Upper lobe of left lung (tissue), 4 donors: Measurements from ENCODE around the gene CLPTM1L.

Experiments used
- EP300 ChIP-seq, 4 donors: sonication (generic); formaldehyde crosslinking; IDR thresholded peaks; one replicate each; pipeline ENCODE4 v1.5.1; 2017; ENCODE audit warnings: antibody characterized with exemption in 4 of 4, control low read depth in 2 of 4
- POLR2A ChIP-seq, 4 donors: fragments of 450-650 bp; IDR thresholded peaks; one replicate each; pipeline ENCODE4 v1.5.1; 2016 to 2017; ENCODE audit warnings: antibody characterized with exemption in 4 of 4, mild to moderate bottlenecking in 2 of 4
- POLR2AphosphoS5 ChIP-seq, 2 donors: sonication (generic); formaldehyde crosslinking; IDR thresholded peaks; one replicate each; pipeline ENCODE4 v1.5.1; 2017; ENCODE audit warnings: antibody characterized with exemption in 2 of 2
- TF ChIP-seq, protein P1 (sequence below), 6 experiments: fragments of 450-650 bp in 4 of 6; fragments of 200-600 bp in 2 of 6; sonication (generic) in 2 of 6; IDR thresholded peaks; one replicate each; pipeline ENCODE4 v1.5.1; 2016 to 2019; ENCODE audit warnings: antibody characterized with exemption in 6 of 6

DNA sequence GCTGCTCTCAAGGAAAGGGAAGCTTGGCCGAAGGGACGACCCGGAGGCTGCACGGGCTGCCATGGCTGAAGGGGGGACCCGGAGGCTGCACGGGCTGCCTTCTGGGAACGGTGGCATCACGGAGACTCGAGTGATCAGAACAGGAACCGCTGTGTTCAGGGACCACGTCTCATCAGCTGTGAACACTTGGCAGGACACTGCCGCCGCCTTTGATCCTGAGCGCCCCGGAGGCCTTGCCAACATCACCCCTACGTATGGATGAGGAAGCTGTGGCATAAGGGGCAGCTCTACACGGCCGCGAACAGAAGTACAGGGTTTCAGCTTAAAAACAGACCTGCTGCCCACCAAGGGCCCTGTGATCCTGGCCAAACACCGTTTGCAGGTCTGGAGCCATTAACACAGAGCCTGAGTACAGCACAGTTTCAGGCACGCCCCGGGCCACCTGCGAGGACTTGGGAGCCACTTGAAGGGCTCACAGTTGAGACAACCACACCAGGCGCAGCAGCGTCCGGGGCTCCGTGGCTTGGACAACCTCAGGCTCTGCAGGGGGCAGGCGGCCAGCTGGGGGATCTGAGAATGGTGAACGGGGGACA lies 26.1 kb downstream of the CLPTM1L start:
- TF ChIP-seq, protein P1, sequence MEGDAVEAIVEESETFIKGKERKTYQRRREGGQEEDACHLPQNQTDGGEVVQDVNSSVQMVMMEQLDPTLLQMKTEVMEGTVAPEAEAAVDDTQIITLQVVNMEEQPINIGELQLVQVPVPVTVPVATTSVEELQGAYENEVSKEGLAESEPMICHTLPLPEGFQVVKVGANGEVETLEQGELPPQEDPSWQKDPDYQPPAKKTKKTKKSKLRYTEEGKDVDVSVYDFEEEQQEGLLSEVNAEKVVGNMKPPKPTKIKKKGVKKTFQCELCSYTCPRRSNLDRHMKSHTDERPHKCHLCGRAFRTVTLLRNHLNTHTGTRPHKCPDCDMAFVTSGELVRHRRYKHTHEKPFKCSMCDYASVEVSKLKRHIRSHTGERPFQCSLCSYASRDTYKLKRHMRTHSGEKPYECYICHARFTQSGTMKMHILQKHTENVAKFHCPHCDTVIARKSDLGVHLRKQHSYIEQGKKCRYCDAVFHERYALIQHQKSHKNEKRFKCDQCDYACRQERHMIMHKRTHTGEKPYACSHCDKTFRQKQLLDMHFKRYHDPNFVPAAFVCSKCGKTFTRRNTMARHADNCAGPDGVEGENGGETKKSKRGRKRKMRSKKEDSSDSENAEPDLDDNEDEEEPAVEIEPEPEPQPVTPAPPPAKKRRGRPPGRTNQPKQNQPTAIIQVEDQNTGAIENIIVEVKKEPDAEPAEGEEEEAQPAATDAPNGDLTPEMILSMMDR (IDR thresholded peaks at IDR 0.05) = no peak
- TF ChIP-seq POLR2A (IDR thresholded peaks at IDR 0.05) (no peak), POLR2AphosphoS5 (IDR thresholded peaks at IDR 0.05) (no peak), EP300 (IDR thresholded peaks at IDR 0.05) (no peak)
